Activated CD8-positive, alpha-beta memory T cell treated with anti-CD3 and anti-CD28 coated beads, Interleukin-2, amount 10 ng/mL, durations not matched to agents 7 days and 5 days (primary cell): ENCODE data around the gene PTPRN. TPM values are rescaled to one million over a fixed set of nuclear protein-coding genes. Genes with fewer than 3 reads are reported as not detected.

Experiments used
- microRNA-seq: library from miRNA; unstranded; fragments of <30 nt; microRNA quantifications from one replicate; pipeline ENCODE4 v1.2.0, GENCODE V29; 2022
- total RNA-seq, 2 experiments: library from RNA; stranded (reverse); gene quantifications; one replicate each; pipeline ENCODE4 v1.2.3, GENCODE V29; 2021

PTPRN gene
- total RNA-seq, 2 experiments from 2014 or later: 0.28 TPM; not detected in 1

Small RNAs within 50 kb of the gene (microRNA-seq; reads per million reads assigned to microRNA genes)
- not detected for gene MIR153-1

Other genes with a start within 250 kb of the PTPRN start
- not detected for gene IHH, start 248.5 kb downstream of the PTPRN start, total RNA-seq
- 10 to 100 TPM; 14.4 to 19.4 TPM for gene NHEJ1, start 148.6 kb downstream of the PTPRN start, total RNA-seq
- 1 to 10 TPM; 2.6 to 3.2 TPM for gene SLC23A3, start 139.4 kb downstream of the PTPRN start, total RNA-seq
- gene CNPPD1, start 132.5 kb downstream of the PTPRN start, total RNA-seq: 10 to 100 TPM; 66.9 to 72.0 TPM
- gene RETREG2, start 131.1 kb downstream of the PTPRN start, total RNA-seq: 100 to 1,000 TPM in 1 of 2 experiments, 10 to 100 TPM in 1; 95.8 to 110 TPM
- gene ZFAND2B, start 102.6 kb downstream of the PTPRN start, total RNA-seq: 10 to 100 TPM; 60.2 to 60.6 TPM
- gene ABCB6, start 90.4 kb downstream of the PTPRN start, total RNA-seq: 10 to 100 TPM; 12.6 to 15.2 TPM
- 10 to 100 TPM; 56.6 to 60.7 TPM for gene ATG9A, start 79.8 kb downstream of the PTPRN start, total RNA-seq
- 100 to 1,000 TPM in 1 of 2 experiments, 10 to 100 TPM in 1; 89.4 to 105 TPM for gene ANKZF1, start 79.6 kb downstream of the PTPRN start, total RNA-seq
- gene GLB1L, start 64.0 kb downstream of the PTPRN start, total RNA-seq: 1 to 10 TPM; 4.3 to 4.9 TPM
- 10 to 100 TPM; 37.3 to 41.7 TPM for gene STK16, start 63.9 kb downstream of the PTPRN start, total RNA-seq
- gene TUBA4B, start 56.2 kb downstream of the PTPRN start, total RNA-seq: not detected
- gene TUBA4A, start 55.5 kb downstream of the PTPRN start, total RNA-seq: 100 to 1,000 TPM; 244 to 337 TPM
- gene DNAJB2, start 30.0 kb downstream of the PTPRN start, total RNA-seq: 10 to 100 TPM; 48.2 to 49.0 TPM
- not detected for gene RESP18, start 23.3 kb upstream of the PTPRN start, total RNA-seq
- 10 to 100 TPM; 60.3 to 64.8 TPM for gene DNPEP, start 78.5 kb upstream of the PTPRN start, total RNA-seq
- gene DES, start 109.0 kb upstream of the PTPRN start, total RNA-seq: not detected
- 1 to 10 TPM in 1 of 2 experiments, under 1 TPM in 1; 0.52 to 1.3 TPM for gene SPEG, start 125.4 kb upstream of the PTPRN start, total RNA-seq
- gene GMPPA, start 189.5 kb upstream of the PTPRN start, total RNA-seq: 10 to 100 TPM; 36.5 to 42.6 TPM
- gene ASIC4, start 205.1 kb upstream of the PTPRN start, total RNA-seq: under 1 TPM in 1 of 2 experiments, not detected in 1; 0.09 TPM
- 10 to 100 TPM; 14.2 to 24.4 TPM for gene CHPF, start 234.4 kb upstream of the PTPRN start, total RNA-seq
- gene TMEM198, start 234.6 kb upstream of the PTPRN start, total RNA-seq: 1 to 10 TPM; 1.8 to 2.8 TPM